D721Med (cell line): ENCODE data around the gene NUP210.

Experiments used
- DNase-seq: peaks from one replicate; pipeline ENCODE4 v3.0.0; 2011; ENCODE audit warnings: low spot score; ENCODE audit not compliant: insufficient read length
- FAIRE-seq: peaks from 2 replicates; lab custom pipeline; 2011; peaks lifted over from hg19 to GRCh38; lab: Jason Lieb, UNC
- TF ChIP-seq, protein P1 (sequence below): IDR thresholded peaks from 2 replicates; pipeline ENCODE4 v1.5.1; 2012; ENCODE audit warnings: mild to moderate bottlenecking, control low read depth; ENCODE audit not compliant: insufficient read depth; ENCODE audit errors: missing control alignments

NUP210 gene

DNA sequence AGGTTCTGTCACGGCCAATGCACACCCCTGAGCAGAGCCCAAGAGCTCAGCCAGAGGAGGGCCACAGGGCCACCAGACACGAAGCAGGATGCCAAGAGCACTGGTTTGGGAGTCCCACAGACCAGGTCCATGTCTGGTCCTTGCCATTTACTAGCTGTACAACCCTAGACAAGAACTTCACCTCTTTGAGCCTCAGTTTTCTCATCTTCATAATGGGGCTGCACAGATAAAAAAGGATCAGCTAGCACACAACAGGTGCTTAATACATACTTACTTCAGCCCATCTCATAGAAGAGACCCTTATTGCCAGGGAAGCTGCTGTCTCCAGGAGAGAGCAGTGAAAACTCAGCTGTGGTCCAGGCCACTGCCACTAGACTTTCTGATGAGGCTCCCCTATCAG, 152.0 kb downstream of the NUP210 start:
- DNase-seq: no peak
- no peak for FAIRE-seq
- TF ChIP-seq, protein P1, sequence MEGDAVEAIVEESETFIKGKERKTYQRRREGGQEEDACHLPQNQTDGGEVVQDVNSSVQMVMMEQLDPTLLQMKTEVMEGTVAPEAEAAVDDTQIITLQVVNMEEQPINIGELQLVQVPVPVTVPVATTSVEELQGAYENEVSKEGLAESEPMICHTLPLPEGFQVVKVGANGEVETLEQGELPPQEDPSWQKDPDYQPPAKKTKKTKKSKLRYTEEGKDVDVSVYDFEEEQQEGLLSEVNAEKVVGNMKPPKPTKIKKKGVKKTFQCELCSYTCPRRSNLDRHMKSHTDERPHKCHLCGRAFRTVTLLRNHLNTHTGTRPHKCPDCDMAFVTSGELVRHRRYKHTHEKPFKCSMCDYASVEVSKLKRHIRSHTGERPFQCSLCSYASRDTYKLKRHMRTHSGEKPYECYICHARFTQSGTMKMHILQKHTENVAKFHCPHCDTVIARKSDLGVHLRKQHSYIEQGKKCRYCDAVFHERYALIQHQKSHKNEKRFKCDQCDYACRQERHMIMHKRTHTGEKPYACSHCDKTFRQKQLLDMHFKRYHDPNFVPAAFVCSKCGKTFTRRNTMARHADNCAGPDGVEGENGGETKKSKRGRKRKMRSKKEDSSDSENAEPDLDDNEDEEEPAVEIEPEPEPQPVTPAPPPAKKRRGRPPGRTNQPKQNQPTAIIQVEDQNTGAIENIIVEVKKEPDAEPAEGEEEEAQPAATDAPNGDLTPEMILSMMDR: no peak

DNA sequence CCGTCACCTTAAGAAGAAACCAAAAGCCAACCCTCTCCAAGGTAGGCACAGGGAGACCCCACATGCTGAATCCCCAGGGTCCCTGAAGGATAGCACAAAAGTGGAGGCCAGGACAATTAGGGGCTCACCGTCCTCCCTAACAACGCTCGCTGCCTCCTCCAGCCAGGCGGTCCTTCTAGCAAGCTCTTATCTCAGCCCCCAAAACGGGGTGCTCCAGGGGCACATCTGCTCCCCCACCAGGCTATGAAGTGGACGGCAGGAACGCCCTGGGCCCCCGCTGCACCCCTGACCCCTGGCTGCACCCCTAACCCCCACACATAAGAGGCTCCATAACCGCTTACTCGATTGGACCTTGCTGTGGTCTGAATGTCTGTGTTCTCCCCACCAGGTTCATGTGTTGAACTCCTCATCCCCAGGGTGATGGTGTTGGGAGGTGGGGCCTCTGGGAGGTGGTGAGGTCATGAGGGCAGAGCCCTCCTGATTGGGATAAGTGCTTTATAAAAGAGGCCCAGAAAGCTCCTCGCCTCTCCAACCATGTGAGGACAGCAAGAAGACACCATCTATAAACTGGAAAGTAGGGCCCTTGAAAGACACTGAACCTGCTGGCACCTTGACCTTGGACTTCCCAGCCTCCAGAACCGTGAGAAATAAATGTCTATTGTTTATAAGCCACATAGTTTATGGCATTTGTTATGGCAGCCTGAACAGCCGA, 153.3 kb downstream of the NUP210 start:
- TF ChIP-seq, protein P1: no peak
- DNase-seq (no peak), FAIRE-seq (no peak)
